ENCODE measurements around the gene ANK3.

DNA sequence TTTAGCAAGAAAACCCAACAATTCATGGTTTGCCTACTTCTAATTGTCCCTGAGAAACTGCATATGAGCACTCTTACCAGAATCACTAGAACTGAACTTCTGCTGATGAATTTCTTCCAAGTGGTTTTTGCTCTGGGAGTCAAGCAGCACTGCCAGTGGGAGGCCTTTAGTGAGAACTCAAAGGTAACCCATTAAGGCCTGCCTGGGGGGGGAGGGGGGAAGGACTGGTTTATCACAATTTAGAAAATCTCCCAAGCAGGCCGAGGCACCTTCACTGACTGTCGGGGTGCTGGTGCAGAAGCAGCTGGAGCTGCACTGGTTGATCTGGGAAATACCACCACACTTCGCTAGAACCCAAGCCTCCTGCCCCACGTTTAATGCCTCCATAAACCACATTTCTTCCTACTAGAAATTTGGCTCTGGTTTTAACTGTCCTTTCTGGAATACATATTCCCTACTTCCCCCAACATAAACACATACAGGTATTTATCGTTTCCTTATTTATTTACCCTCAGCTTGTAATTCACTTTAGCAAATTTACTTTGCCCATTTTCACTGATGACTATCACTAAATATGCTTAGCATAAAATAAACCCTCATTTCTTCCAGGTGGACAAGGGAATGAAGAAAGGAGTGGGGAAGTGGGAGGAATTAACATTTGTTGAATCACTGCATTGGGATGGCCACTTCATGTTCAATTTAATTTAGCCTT, 14.2 kb downstream of the ANK3 start:
- TF ChIP-seq, protein P1, sequence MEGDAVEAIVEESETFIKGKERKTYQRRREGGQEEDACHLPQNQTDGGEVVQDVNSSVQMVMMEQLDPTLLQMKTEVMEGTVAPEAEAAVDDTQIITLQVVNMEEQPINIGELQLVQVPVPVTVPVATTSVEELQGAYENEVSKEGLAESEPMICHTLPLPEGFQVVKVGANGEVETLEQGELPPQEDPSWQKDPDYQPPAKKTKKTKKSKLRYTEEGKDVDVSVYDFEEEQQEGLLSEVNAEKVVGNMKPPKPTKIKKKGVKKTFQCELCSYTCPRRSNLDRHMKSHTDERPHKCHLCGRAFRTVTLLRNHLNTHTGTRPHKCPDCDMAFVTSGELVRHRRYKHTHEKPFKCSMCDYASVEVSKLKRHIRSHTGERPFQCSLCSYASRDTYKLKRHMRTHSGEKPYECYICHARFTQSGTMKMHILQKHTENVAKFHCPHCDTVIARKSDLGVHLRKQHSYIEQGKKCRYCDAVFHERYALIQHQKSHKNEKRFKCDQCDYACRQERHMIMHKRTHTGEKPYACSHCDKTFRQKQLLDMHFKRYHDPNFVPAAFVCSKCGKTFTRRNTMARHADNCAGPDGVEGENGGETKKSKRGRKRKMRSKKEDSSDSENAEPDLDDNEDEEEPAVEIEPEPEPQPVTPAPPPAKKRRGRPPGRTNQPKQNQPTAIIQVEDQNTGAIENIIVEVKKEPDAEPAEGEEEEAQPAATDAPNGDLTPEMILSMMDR (IDR thresholded peaks at IDR 0.05) = no peak
- no peak for TF ChIP-seq POLR2A (IDR thresholded peaks at IDR 0.05)

Data from testis (tissue), 2 donors.